Measurements from ENCODE around the gene FOXJ2. TPM values are rescaled to one million over a fixed set of nuclear protein-coding genes. Genes with fewer than 3 reads are reported as not detected.
"Not testable (repeated sequence)": the region's sequence is repeated elsewhere in the genome, so short reads cannot be mapped to it uniquely, and the experiment has no call there.

Gene FOXJ2
- polyA plus RNA-seq, 1 experiment: 6.5 TPM

DNA sequence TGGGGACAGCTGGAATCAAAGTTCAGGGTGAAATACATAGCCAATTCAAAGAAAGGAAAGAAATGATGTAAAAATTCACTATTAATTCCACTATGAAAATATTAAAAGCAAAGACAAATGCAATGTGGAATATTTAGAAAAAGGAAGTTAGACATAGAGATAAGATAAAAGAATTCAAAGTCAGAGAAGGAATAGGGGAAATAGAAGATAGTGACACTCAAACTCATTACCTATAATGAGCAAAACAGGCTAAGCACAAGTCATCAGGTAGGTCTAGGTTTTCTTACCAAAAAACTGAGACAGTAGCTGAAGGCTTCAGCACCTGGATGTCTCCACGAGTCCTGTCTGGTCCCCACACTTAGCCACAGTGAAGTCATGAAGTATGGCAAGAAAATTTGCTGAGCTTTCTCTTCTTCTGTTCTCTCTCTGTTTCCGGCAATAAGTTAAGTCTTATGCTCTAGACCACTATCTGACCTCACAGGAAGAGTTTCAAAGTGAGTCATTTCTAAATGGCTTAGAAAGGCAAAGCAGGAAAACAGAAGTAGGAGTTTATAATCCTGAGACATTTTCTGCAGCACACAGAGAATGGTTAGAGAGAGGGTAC is 33.6 kb downstream of the FOXJ2 start, which contains the start of gene C3AR1:
TSS of gene C3AR1 (minus strand) at position 369 of the 604 bp plus-strand sequence. CDS start 6,174 bp downstream, outside the sequence.
- TF ChIP-seq, protein P1, sequence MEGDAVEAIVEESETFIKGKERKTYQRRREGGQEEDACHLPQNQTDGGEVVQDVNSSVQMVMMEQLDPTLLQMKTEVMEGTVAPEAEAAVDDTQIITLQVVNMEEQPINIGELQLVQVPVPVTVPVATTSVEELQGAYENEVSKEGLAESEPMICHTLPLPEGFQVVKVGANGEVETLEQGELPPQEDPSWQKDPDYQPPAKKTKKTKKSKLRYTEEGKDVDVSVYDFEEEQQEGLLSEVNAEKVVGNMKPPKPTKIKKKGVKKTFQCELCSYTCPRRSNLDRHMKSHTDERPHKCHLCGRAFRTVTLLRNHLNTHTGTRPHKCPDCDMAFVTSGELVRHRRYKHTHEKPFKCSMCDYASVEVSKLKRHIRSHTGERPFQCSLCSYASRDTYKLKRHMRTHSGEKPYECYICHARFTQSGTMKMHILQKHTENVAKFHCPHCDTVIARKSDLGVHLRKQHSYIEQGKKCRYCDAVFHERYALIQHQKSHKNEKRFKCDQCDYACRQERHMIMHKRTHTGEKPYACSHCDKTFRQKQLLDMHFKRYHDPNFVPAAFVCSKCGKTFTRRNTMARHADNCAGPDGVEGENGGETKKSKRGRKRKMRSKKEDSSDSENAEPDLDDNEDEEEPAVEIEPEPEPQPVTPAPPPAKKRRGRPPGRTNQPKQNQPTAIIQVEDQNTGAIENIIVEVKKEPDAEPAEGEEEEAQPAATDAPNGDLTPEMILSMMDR (IDR thresholded peaks at IDR 0.05; ENCODE audit: insufficient read depth, low read depth, low read length): no peak
- Histone ChIP-seq H3K36me3 (ENCODE audit: control insufficient read depth, insufficient read depth, low read length) (no peaks in the 10 kb centered on the region), H3K27me3 (ENCODE audit: control insufficient read depth, insufficient read depth, low read length) (no peaks in the 10 kb centered on the region), H3K4me3 (ENCODE audit: low read depth, low read length) (no peak within 1 kb of the TSS)
- CTCF ChIA-PET: interaction anchor here (0.6 to 1.3 kb wide), 3 partner anchors 8 to 21 kb away, joined by 3 to 4 read pairs (median 4); no protein-coding TSS in a partner anchor
- POLR2A ChIA-PET: no interaction called here
- no peak for DNase-seq (ENCODE audit: low read depth)

DNA sequence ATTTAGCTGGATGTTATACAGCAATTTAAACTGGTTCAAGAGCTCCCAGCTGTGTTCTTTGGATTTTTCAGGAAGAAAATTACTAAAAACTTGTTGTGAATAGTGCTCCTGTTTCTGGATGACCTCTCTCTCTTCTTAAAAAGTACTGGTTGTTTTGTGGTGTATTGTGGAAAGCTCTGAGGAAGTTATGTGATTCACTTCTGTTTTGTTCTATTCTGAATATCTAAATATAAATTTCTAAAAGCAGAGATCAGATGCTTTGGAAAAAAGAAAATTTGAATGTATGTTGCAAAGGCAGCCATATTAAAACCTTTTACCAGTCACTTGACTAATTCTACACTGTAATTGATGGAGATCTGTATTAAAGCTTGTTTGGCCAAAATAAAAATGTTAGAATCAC is 37.1 kb downstream of the FOXJ2 start:
- no peak overlapping the region for H3K4me3 ChIP-seq (ENCODE audit: low read depth, low read length)
- H3K27me3 ChIP-seq (ENCODE audit: control insufficient read depth, insufficient read depth, low read length): no peaks in the 10 kb centered on the region
- no peaks in the 10 kb centered on the region for H3K36me3 ChIP-seq (ENCODE audit: control insufficient read depth, insufficient read depth, low read length)
- no peak for DNase-seq (ENCODE audit: low read depth)
- TF ChIP-seq, protein P1 (IDR thresholded peaks at IDR 0.05; ENCODE audit: insufficient read depth, low read depth, low read length): no peak
- ChIA-PET CTCF (interaction anchor here (1.6 kb wide), 1 partner anchor 24 kb away, joined by 7 read pairs; no protein-coding TSS in a partner anchor), POLR2A (no interaction called here)

DNA sequence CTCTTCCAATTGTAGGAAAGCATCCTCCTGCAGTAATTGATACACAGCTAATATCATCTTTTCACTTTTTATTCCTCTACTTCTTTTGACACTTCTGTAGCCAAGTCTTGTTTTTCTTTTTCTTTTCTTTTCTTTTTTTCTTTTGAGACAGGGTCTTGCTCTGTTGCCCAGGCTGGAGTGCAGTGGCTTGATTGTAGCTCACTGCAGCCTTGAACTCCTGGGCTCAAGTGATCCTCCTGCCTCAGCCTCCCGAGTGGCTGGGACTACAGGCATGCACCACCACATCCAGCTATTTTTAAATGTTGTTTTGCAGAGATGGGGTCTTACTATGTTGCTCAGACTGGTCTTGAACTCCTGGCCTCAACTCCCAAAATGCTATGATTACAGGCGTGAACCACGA is 39.3 kb downstream of the FOXJ2 start:
- POLR2A ChIA-PET: not testable (repeated sequence)

DNA sequence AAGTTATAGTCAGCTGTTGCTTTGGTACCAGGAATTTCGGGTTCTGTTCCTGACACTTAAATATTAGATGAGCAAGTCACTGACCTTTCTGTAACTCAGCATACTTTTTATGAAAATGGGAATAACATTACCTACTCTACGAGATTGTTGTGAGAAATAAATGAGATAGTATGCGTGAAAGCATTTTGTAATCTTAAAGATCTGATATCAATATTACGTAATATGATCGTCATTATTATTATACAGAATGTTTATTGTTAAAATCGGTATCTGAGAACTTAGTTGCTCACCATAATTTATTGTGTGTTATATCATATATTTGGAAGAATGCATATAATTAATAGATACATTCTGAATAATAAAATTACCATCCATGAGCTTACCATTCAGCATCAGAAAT is 43.4 kb downstream of the FOXJ2 start:
- H3K27me3 ChIP-seq (ENCODE audit: control insufficient read depth, insufficient read depth, low read length): no peaks in the 10 kb centered on the region
- DNase-seq (ENCODE audit: low read depth): no peak
- ChIA-PET POLR2A (no interaction called here), CTCF (interaction anchor here (1.5 kb wide), 1 partner anchor 31 kb away, joined by 6 read pairs; no protein-coding TSS in a partner anchor)
- no peaks in the 10 kb centered on the region for H3K36me3 ChIP-seq (ENCODE audit: control insufficient read depth, insufficient read depth, low read length)
- no peak overlapping the region for H3K4me3 ChIP-seq (ENCODE audit: low read depth, low read length)
- TF ChIP-seq, protein P1 (IDR thresholded peaks at IDR 0.05; ENCODE audit: insufficient read depth, low read depth, low read length): no peak

More for the DNA sequence above, 39.3 kb downstream of the FOXJ2 start:
- CTCF ChIA-PET; DNase-seq (ENCODE audit: low read depth); H3K4me3 ChIP-seq (ENCODE audit: low read depth, low read length); H3K27me3 ChIP-seq (ENCODE audit: control insufficient read depth, insufficient read depth, low read length); H3K36me3 ChIP-seq (ENCODE audit: control insufficient read depth, insufficient read depth, low read length): not testable (repeated sequence)

DNA sequence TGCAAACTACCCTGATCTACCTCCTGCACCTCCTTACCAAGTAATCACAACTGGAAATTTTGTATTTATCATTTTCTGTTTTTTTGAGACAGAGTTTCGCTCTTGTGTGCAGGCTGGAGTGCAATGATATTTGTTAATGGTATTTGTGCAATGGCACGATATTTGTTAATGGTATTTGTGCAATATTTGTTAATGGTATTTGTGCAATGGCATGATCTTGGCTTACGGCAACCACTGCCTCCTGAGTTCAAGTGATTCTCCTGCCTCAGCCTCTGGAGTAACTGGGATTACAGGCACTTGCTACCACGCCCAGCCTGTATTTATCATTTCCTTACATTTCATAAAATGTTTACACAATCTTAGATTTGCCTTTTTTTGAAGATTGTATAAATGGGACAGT is 43.9 kb downstream of the FOXJ2 start:
- Histone ChIP-seq H3K27me3 (ENCODE audit: control insufficient read depth, insufficient read depth, low read length) (no peaks in the 10 kb centered on the region), H3K4me3 (ENCODE audit: low read depth, low read length) (no peak overlapping the region), H3K36me3 (ENCODE audit: control insufficient read depth, insufficient read depth, low read length) (no peaks in the 10 kb centered on the region)
- ChIA-PET CTCF (interaction anchor here (1.1 to 3.7 kb wide), 3 partner anchors 31 to 277 kb away, joined by 3 to 75 read pairs (median 6); no protein-coding TSS in a partner anchor), POLR2A (no interaction called here)
- DNase-seq (ENCODE audit: low read depth): no peak
- TF ChIP-seq, protein P1 (IDR thresholded peaks at IDR 0.05; ENCODE audit: insufficient read depth, low read depth, low read length): no peak
